HG03196 (cell line): ENCODE data around the gene CBX8.

Experiments used
- ATAC-seq: cut with Tn5 transposase; IDR thresholded peaks from one replicate; pipeline ENCODE4 v1.9.1; 2021; ENCODE audit not compliant: unreplicated experiment

The CBX8 gene

GRCh38 chr17:79795795-79796443 is 958 bp downstream of the CBX8 start:
- ATAC-seq = no peak

- ATAC-seq = no peak
Measured at GRCh38 chr17:79794659-79795511, 2.0 kb downstream of the CBX8 start.

GRCh38 chr17:79793924-79794304 is 3.0 kb downstream of the CBX8 start:
- no peak for ATAC-seq

GRCh38 chr17:79792984-79793923 is 3.6 kb downstream of the CBX8 start:
- ATAC-seq = no peak

- ATAC-seq = no peak
Measured at GRCh38 chr17:79792341-79792871, 4.5 kb downstream of the CBX8 start.

- no peak for ATAC-seq
Measured at GRCh38 chr17:79791735-79792161, 5.1 kb downstream of the CBX8 start.

GRCh38 chr17:79790805-79791734 is 5.8 kb downstream of the CBX8 start:
- no peak for ATAC-seq

GRCh38 chr17:79789943-79790804 is 6.7 kb downstream of the CBX8 start:
- ATAC-seq = no peak

GRCh38 chr17:79788989-79789942 is 7.6 kb downstream of the CBX8 start:
- ATAC-seq = no peak

GRCh38 chr17:79788455-79788854 is 8.4 kb downstream of the CBX8 start:
- ATAC-seq = no peak

- no peak for ATAC-seq
Measured at GRCh38 chr17:79786930-79787643, 9.8 kb downstream of the CBX8 start.

- ATAC-seq = no peak
Measured at GRCh38 chr17:79785900-79786810, 10.7 kb downstream of the CBX8 start.

- no peak for ATAC-seq
Measured at GRCh38 chr17:79785017-79785899, 11.6 kb downstream of the CBX8 start.

- no peak for ATAC-seq
Measured at GRCh38 chr17:79784353-79785016, 12.4 kb downstream of the CBX8 start.

- no peak for ATAC-seq
Measured at GRCh38 chr17:79783891-79784290, 13.0 kb downstream of the CBX8 start.
